Spleen (tissue), 11 donors: ENCODE measurements around the gene KANSL1. TPM values are rescaled to one million over a fixed set of nuclear protein-coding genes. Genes with fewer than 3 reads are reported as not detected.
"Not testable (repeated sequence)": the region's sequence is repeated elsewhere in the genome, so short reads cannot be mapped to it uniquely, and the experiment has no call there.

ENCODE experiments used
- DNase-seq: peaks from one replicate; pipeline ENCODE4 v3.0.0-alpha.2; 2020
- H3K27ac ChIP-seq, 8 donors: fragments of 200-600 bp; sonication (generic) in 7 of 8; 1 replicate in 4 of 8; 2 replicates in 4 of 8; pipeline versions ENCODE4 v1.5.0 to v1.8.0; 2016 to 2021; ENCODE audit warnings: inconsistent platforms in 4 of 8, mild to moderate bottlenecking in 4 of 8, moderate library complexity in 1 of 8
- H3K27me3 ChIP-seq, 7 donors: fragments of 200-600 bp; sonication (generic) in 6 of 7; replicated peaks in 1 of 7; 1 replicate in 4 of 7; 2 replicates in 3 of 7; pipeline versions ENCODE4 v1.5.0 to v1.8.0; 2016 to 2021; ENCODE audit warnings: inconsistent platforms in 3 of 7, mild to moderate bottlenecking in 1 of 7
- H3K36me3 ChIP-seq, 6 donors: fragments of 200-600 bp; sonication (generic) in 5 of 6; 1 replicate in 4 of 6; 2 replicates in 2 of 6; pipeline versions ENCODE4 v1.5.0 to v1.8.0; 2016 to 2021; ENCODE audit warnings: inconsistent platforms in 2 of 6
- H3K4me1 ChIP-seq, 6 donors: fragments of 200-600 bp; sonication (generic) in 5 of 6; 1 replicate in 3 of 6; 2 replicates in 3 of 6; pipeline versions ENCODE4 v1.5.0 to v1.8.0; 2016 to 2021; ENCODE audit warnings: inconsistent platforms in 3 of 6
- H3K4me3 ChIP-seq, 8 donors: fragments of 200-600 bp; sonication (generic) in 7 of 8; 1 replicate in 4 of 8; 2 replicates in 4 of 8; pipeline versions ENCODE4 v1.5.0 to v1.8.0; 2016 to 2021; ENCODE audit warnings: inconsistent platforms in 4 of 8, mild to moderate bottlenecking in 4 of 8, moderate library complexity in 2 of 8
- H3K9me3 ChIP-seq, 8 donors: fragments of 200-600 bp; sonication (generic) in 7 of 8; 1 replicate in 4 of 8; 2 replicates in 4 of 8; pipeline versions ENCODE4 v1.5.0 to v1.8.0; 2016 to 2021; ENCODE audit warnings: inconsistent platforms in 4 of 8
- CTCF ChIP-seq, 11 experiments: fragments of 200-600 bp in 7 of 11; fragments of 450-650 bp in 4 of 11; sonication (generic) in 4 of 11; IDR thresholded peaks in 8 of 11; conservative IDR thresholded peaks in 3 of 11; 1 replicate in 7 of 11; 2 replicates in 4 of 11; pipeline versions ENCODE4 v1.4.0 to v1.8.0; 2016 to 2021; ENCODE audit warnings: antibody characterized with exemption in 11 of 11, inconsistent platforms in 4 of 11, mild to moderate bottlenecking in 1 of 11
- POLR2A ChIP-seq, 3 donors: fragments of 450-650 bp; IDR thresholded peaks; one replicate each; pipeline ENCODE4 v1.5.1; 2017; ENCODE audit warnings: antibody characterized with exemption in 3 of 3, mild to moderate bottlenecking in 1 of 3
- POLR2AphosphoS5 ChIP-seq, 3 donors: sonication (generic); formaldehyde crosslinking; IDR thresholded peaks; one replicate each; pipeline ENCODE4 v1.5.1; 2017; ENCODE audit warnings: antibody characterized with exemption in 3 of 3
- WGBS, 5 donors: extraction: QIAGEN DNeasy Blood & Tissue Kit in 3 of 5; methylation state at CpG; one replicate each; pipeline versions ENCODE4 v1.1.5 to v1.1.7; 2013 to 2018; 5-methylcytosine and 5-hydroxymethylcytosine counted together
- intact Hi-C: fragments of 100-400 bp; cut with DNase I; formaldehyde crosslinking; loops from one replicate; pipeline ENCODE4 v1.15.0; 2023; ENCODE audit warnings: low total_unique reads
- polyA plus RNA-seq, 3 donors: library from polyadenylated mRNA; stranded (reverse); fragments of 200-250 nt; gene quantifications; one replicate each; pipeline ENCODE4 v1.2.1, GENCODE V29; 2013
- total RNA-seq, 7 donors: library from RNA; depleted of rRNA in 3 of 7; stranded (reverse); fragments of >200 nt in 3 of 7; fragmentation: NEBNext Ultra II Directional in 4 of 7; extraction: Animal tissue kit (Norgen Biotek cat#: 25700) in 4 of 7; gene quantifications; one replicate each; pipeline versions ENCODE4 v1.1.0 to v1.2.1, GENCODE V29; 2016 to 2021
- donor health status: healthy with polysubstance abuse.
- donor health status: DM: no; HTN: no; CAD: no; lungs with moderate emphysema.
- donor health status: DM: no; HTN: no; CAD: no.
- donor health status: Bipolar disorder and iron deficiency.
- donor health status: healthy.
- donor health status: DM: no; HTN: no; CAD: no.
- donor health status: DM: yes; HTN: yes; CAD: no.

Gene KANSL1
- total and polyA plus RNA-seq, 10 donors: 10.9 to 173 (median 116) TPM

- TF ChIP-seq POLR2AphosphoS5 (IDR thresholded peaks at IDR 0.05) (no peak), POLR2A (IDR thresholded peaks at IDR 0.05) (no peak)
- Histone ChIP-seq H3K27me3 (no peaks in the 10 kb centered on the region), H3K36me3 (peaks cover 0 to 63% (median 15%) of the 10 kb centered on the region in 6 donors), H3K4me1 (peaks cover 0 to 55% (median 8%) of the 10 kb centered on the region in 6 donors), H3K27ac (no peak overlapping the region), H3K9me3 (no peaks in the 10 kb centered on the region), H3K4me3 (no peak overlapping the region)
- intact Hi-C loops: no loop called here
- 84 to 95% (median 89%) methylated on average over 3 of the region's 3 CpGs for WGBS, 5 donors
- DNase-seq: no peak
Observed at GRCh38 chr17:46089389-46089965, 103.8 kb downstream of the KANSL1 start.

GRCh38 chr17:46088595-46088994, 104.6 kb downstream of the KANSL1 start:
- WGBS, 5 donors: 83 to 93% (median 86%) methylated on average over 2 of the region's 2 CpGs
- Histone ChIP-seq H3K27me3 (no peaks in the 10 kb centered on the region), H3K4me1 (peaks cover 0 to 51% (median 8%) of the 10 kb centered on the region in 6 donors), H3K27ac (no peak overlapping the region), H3K4me3 (no peak overlapping the region), H3K36me3 (peaks cover 0 to 59% (median 8%) of the 10 kb centered on the region in 6 donors), H3K9me3 (no peaks in the 10 kb centered on the region)
- TF ChIP-seq POLR2AphosphoS5 (IDR thresholded peaks at IDR 0.05) (no peak), CTCF (IDR thresholded peaks at IDR 0.05 in 8 of 11, conservative IDR thresholded peaks at IDR 0.05 in 3 of 11) (no peak), POLR2A (IDR thresholded peaks at IDR 0.05) (no peak)
- intact Hi-C loops: no loop called here
- no peak for DNase-seq

GRCh38 chr17:46087871-46088270, 105.4 kb downstream of the KANSL1 start:
- peaks cover 0 to 52% (median 7%) of the 10 kb centered on the region in 6 donors for H3K36me3 ChIP-seq
- H3K27me3 ChIP-seq, H3K27ac ChIP-seq, intact Hi-C loops, H3K4me3 ChIP-seq, H3K9me3 ChIP-seq, DNase-seq: not testable (repeated sequence)
- H3K4me1 ChIP-seq: peaks cover 0 to 51% (median 12%) of the 10 kb centered on the region in 6 donors
- 92 to 96% (median 95%) methylated on average over 4 of the region's 4 CpGs for WGBS, 5 donors

- no peak for DNase-seq
- Histone ChIP-seq H3K4me1 (peaks cover 0 to 61% (median 20%) of the 10 kb centered on the region in 6 donors), H3K27me3 (no peaks in the 10 kb centered on the region), H3K9me3 (no peaks in the 10 kb centered on the region), H3K36me3 (peaks cover 0 to 54% (median 6%) of the 10 kb centered on the region in 6 donors), H3K4me3 (no peak overlapping the region), H3K27ac (no peak overlapping the region)
- TF ChIP-seq CTCF (IDR thresholded peaks at IDR 0.05 in 8 of 11, conservative IDR thresholded peaks at IDR 0.05 in 3 of 11): no peak
- TF ChIP-seq POLR2A (IDR thresholded peaks at IDR 0.05): no peak
- no peak for TF ChIP-seq POLR2AphosphoS5 (IDR thresholded peaks at IDR 0.05)
- 86 to 94% (median 88%) methylated on average over 4 of the region's 4 CpGs for WGBS, 5 donors
- intact Hi-C loops: no loop called here
Observed at GRCh38 chr17:46086821-46087220, 106.4 kb downstream of the KANSL1 start.

GRCh38 chr17:46085522-46085921, 107.7 kb downstream of the KANSL1 start:
- H3K27ac ChIP-seq: no peak overlapping the region
- no peaks in the 10 kb centered on the region for H3K9me3 ChIP-seq
- 86 to 95% (median 91%) methylated on average over 6 of the region's 6 CpGs for WGBS, 5 donors
- H3K27me3 ChIP-seq: no peaks in the 10 kb centered on the region
- H3K36me3 ChIP-seq: peaks cover 0 to 54% (median 3%) of the 10 kb centered on the region in 6 donors
- intact Hi-C loops: no loop called here
- DNase-seq: no peak
- peaks cover 0 to 72% (median 26%) of the 10 kb centered on the region in 6 donors for H3K4me1 ChIP-seq
- no peak overlapping the region for H3K4me3 ChIP-seq
- no peak for TF ChIP-seq CTCF (IDR thresholded peaks at IDR 0.05 in 8 of 11, conservative IDR thresholded peaks at IDR 0.05 in 3 of 11)
- TF ChIP-seq POLR2AphosphoS5 (IDR thresholded peaks at IDR 0.05): no peak
- no peak for TF ChIP-seq POLR2A (IDR thresholded peaks at IDR 0.05)
